ENCODE measurements around the gene GDPD5. TPM values are rescaled to one million over a fixed set of nuclear protein-coding genes. Genes with fewer than 3 reads are reported as not detected.

Gene GDPD5
- total RNA-seq, 1 donor from 2014 or later: 18.3 TPM

DNA sequence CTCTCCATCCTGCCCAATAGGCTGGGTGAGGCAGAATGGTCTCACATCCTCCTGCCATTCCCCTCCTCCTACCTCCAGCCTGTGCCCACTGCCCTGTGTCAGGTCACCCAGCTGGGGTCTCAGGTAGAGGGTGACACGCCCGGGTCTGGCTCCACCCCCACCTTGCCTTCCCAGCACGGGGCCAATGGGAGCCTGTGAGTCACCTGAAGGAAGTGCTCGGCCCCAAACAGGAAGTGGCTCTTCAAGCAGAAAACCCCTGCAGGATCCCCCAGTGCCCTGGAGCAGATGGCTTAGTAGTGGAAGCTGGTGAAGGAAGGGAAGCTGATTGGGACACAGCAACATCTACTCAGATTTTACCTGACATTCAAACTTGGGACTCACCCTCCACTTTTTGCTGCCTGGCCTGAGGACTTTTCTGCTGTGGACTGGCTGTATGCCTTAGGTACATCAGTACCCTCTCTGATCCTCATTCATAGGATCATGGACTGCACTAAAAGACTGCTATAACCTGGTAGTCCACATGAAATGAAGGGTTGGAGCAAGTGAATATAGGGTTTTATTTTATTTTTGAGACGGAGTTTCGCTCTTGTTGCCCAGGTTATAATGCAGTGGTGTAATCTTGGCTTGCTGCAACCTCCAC lies 33.4 kb downstream of the GDPD5 start:
- DNase-seq (ENCODE audit: low read depth): no peak

DNA sequence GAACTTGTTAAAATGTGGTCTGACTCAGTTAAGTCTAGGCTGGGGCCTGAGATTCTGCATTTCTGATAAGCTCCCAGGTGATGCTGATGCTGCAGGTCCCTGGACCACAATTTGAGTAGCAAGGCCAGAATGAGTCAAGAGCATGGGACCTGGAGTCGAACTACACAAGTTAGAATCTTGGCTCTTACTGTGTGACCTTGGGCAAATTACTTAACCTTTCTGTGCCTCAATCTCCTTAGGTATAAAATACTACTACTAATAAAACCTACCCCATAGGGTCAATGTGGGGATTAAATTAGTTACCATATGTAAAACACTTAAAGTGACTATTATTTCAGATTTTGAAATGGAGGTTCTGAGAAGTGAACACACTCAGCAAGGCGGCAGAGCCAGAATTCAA lies 34.3 kb downstream of the GDPD5 start:
- no peak for DNase-seq (ENCODE audit: low read depth)

DNA sequence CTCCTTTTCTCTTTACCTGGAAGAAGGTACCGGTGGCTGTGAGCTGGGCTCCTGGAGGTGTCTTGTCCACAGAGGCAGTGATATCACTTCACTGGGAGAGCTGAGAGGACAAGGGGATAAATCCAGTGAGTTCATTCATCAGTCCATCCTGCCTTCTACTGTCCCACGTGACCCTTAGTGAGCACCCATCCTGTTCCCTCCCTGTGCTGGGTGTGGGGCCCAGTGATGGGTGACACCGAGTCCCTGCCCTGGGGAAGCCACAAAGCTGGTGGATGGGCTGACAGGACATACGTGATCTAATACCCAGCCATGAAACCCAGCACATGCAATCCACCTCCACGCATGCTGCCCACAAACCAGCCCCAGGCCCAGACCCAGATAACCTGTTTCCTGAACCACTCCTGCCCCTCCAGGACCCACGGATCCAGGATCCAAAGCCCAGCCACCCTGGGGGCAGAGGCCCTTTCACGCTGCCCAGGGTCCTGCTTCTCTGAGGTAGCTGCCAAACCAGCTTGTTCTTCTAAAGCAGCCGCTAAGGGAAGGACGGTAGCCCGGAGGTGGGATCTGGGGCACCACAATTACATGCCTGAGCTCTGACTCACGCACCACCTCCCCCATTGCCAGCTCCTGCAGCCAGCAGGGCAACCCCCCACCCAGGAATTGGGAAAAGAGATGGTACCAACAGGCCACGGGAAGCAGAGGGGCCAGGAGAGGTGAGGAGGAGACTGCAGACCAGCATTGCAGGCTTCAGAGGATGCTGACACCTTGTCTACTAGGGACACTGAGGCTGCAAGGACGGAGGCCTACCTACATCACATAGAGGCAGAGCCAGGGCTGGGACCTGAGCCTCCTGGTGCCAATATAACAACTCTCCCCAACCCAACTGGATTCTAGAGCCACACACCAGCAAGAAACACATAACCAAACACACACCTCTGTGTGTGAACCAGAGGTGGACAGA lies 35.2 kb downstream of the GDPD5 start:
- peak; percentile 41 for DNase-seq (ENCODE audit: low read depth)

DNA sequence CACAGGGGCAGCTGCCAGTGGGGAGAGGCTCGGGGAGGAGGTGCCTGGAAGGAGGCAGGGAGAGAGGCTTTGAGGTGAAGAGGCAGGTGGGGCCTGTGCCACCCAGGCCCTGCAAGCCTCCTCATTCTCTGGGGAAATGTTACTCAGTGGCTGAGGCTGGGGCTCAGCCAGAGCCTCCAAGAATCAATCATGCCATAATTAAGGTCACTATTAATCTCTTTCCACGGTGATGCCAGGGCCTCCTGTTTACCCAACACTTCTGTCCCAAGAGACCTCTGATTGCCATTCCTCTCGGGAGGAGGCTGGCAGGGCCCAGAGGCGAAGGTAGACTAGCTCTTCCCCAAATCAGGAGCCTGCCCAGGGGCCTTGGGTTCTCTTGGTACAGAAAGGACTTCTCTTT lies 38.4 kb downstream of the GDPD5 start:
- no peak for DNase-seq (ENCODE audit: low read depth)

DNA sequence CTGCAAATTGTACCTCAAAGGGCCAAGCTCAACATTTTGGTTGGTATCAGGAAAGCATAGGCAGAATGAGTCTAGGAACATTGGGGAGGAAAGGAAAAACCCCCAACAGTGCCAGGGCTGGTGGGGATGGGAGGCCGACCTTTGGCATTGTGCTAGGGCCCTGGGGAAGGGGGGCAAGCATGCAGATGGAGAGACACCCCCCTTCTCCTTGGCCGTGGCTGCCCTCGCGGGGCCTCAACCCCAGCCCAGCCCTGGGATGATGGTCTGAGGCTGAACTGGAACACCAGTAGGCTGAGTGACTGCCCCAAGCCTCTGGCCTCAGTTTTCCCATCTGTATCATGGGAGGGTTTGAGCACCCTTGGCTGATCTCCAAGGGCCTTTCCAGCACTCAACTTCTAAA lies 40.0 kb downstream of the GDPD5 start:
- no peak for DNase-seq (ENCODE audit: low read depth)

DNA sequence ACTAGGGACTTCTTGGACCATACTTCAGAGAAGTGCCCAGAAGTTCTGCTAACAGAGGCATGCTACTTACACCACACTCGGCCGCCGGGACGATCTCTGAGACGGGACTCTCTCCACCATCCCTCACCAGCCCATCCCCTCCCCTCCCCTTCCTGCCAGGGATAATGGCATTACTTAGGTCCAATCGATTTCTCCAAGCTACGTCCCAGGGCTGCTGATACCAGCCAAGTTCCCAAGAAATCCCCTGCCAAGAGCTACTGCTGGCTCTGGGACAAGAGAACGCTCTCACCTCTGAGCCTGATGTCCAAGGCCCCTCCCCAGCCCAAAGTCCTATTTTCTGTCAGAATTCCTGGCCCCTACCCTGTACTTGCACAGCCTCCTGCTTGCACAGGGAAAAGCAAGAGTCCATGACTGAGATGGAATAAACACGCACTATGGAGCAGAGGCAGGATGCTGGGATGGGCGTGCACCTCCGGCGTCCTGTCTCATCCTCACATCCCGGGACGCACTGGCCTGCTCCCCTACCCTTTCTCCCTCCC lies 42.7 kb downstream of the GDPD5 start:
- DNase-seq (ENCODE audit: low read depth): no peak

DNA sequence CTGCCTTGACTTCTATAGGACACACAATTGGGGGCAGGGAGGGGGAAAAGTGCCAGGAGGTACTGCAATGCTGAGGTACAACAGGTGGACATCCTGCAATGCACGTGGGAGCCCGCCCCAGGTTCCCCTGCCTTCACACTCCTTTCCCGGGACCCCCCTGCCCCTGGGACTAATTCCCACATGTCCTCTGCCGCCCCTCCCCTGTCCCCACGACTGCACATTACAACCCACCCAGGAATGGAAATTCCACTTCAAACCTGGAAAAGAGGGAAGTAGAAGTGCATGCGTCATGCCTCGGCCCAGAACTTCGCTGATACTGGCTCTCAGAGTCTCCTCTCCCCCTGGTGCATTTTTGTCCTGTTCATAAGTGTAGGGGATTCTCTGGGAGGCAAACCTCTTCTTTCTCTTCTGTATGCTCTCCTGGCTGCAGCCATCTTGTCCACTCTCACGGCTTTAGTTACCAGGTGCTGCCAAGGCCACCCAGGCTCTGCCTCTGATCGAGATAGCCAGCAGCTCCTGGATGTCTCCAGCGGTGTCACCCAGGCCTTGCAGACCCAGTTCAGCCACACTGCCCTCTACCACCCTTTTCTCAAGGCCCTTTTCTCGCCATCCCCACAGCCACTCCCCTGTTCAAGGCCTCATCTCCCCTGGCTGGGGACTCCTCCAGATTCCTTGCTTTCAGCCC lies 43.7 kb downstream of the GDPD5 start:
- DNase-seq (ENCODE audit: low read depth): no peak

DNA sequence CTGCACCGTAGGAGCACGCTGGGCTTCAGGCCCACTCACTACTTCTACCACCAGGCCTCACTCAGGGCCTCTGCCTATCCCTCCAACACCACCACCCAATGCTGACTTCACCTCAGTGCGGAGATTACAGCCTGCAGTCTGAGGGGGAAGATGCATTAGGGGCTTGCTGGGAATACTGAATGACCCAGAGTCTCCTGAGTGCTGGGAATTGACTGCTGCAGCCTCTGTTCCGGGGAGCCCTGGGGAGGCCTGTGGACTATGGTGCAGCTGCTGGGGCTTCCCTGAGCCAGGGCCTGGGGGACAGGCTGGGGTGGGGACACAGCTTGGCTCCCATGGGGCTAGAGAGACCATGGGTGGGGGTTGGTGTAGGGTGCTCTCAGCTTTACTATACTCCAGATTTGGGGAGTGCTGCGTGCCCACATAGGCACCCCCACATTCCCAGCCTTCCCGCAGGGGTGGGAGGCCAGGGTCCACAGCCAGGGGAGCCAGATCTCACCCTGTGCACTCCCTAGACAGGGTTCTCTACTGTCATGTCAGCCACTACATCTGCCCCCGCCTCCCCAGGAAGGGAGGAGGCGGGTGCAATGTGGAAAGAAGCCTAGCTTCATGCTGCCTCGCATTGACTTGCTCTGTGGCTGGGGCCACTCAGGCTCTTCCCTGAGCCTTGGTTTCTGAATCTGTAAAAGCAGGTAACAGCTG lies 44.4 kb downstream of the GDPD5 start:
- no peak for DNase-seq (ENCODE audit: low read depth)

DNA sequence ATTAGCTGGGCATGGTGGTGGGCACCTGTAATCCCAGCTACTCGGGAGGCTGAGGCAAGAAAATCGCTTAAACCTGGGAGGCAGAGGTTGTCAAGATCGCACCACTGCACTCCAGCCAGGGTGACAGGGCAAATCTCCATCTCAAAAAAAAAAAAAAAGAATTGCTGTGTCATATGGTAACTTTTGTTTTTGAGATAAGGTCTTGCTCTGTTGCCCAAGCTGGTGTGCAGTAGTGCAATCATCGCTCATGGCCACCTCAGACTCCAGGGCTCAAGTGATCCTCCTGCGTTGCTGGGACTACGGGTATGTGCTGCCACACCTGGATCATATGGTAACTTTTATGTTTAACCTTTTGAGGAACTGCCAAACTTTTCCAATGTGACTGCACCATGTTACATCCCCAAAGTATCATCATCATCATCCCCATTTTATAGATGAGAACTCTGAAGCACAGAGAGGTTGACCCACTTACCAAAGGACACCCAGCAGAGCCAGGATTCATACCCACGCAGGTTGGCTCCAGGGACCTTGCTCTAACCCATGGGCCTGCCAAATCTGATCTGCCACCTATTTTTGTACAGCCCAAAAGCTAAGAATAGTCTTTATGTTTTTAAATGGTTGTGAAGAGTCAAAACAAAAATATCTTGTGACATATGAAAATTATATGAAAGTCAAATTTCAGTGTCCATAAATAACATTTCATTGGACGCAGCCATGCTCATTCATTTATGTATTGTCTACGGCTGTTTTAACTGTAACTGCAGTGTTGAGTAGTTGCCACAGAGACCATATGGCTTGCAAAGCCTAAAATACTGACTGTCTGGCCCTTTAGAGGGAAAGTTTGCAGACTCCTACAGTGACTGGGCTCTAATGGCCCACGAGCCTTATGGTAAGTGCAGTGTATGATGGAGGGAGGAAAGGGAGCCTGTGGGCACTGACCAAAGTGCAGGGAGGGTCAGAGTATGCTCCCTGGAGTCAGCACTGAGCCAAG lies 45.3 kb downstream of the GDPD5 start:
- DNase-seq (ENCODE audit: low read depth): no peak

DNA sequence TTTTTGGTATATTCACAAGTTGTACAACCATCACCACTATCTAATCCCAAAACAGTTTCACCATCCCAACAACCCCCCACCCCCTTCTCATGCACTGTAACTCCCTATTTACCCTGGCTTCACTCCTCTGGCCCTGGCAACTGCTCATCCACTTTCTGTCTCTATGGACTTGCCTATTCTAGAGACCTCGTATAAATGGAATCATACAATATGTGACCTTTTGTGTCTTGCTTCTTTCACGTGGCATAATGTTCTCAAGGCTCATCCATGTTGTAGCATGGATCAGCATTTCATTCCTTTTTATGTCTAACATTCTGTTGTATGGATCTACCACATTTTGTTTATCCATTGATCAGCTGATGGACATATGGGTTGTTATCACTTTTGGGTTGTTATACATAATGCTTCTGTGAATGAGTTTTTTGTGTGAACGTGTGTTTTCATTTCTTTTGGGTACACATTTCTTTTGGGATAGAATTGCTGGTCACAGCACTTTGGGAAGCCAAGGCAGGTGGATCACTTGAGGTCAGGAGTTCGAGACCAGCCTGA lies 46.1 kb downstream of the GDPD5 start:
- DNase-seq (ENCODE audit: low read depth): no peak

DNA sequence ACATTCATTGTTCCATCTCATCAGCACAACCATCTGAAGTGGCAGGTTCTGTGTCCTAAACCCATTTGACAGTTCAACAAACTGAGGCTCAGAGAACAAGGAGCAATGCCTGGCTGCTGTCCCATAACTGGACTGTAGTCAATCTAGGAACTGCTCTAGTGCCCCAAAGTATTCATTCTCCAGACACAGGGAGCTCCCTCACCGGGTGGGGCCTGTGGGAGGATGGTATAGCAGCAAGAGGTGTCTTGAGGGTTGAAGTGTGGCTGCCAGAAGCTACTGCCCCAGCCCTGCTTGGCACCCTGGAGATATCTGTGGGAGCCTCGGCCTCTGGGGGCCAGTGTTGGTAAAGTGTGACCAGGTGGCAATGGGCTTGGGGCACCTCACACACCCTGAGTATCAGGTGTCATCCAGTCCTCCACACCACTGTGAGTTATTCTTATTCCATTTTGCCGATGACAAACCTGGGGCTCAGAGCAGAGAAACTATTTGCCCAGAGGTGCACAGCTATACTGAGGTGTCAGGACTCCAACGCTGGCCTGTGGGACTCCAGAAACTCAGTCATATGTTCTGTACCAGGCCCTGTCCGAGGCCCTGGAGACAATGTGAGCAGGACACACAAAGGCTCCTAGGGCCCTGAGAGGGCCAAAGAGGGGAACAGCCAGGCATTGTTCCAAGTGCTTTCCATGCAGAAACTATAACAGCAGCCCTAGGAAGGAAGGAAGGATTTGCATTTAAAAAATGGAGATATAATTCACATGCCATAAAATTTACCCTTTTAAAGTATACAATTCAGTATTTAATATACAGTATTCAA lies 46.8 kb downstream of the GDPD5 start:
- no peak for DNase-seq (ENCODE audit: low read depth)

DNA sequence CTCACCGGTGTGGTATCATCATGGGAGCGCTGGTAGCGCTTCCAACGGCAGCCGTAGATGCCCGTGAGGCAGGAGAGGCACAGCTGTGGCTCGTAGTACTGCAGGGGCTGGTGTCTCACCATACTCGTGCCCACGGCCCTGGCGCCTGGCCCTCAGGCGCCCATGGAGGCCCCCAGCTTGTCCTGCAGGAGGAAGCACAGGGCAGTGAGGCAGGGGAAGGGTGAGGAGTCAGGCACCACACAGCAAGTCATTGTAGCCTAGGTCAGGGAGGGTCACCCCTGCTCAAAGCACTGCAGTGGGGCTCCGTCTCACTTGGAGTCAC lies 48.2 kb downstream of the GDPD5 start:
- no peak for DNase-seq (ENCODE audit: low read depth)

DNA sequence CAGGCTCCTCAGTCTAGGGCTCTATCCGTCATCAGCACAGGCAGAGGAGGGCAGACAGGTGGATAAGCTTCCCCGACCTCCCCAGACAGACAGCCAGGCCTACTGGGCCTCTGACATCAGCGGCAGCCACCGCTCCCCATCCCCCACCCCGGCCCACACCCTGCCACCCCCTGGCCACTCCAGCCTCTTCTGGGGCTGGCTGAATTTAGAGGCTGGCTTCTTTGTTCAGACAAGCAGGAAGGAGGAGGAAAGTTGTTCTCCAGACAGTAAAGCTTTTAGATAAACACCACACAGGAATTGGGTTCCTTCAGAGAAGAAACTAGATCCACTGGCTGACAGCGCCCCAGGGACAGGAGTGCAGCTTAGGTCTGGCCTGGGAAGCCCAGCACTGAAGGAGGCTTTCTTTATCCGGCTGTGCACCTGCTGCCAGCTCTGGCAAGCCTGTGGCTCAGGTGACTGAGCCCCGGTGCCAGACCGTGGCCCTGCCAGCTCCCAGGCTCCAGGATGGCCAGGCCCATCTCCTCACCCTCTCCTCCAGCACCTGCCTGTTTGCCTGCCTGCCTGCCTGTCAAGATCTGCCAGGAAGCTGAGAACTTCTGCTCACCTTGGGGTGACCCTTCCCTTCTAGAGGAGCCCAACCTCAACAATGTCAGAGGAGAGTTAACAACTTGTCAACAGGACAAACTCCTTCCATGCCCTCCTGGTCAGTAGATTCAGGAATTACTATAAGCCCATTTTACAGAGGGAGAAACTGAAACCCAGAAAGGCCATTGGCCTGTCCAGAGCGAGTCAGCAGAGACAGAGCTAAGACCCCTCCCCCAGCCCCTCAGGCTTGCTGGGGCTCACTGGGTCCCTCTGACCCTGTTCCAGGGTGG lies 48.8 kb downstream of the GDPD5 start:
- DNase-seq (ENCODE audit: low read depth): peak; percentile 46

DNA sequence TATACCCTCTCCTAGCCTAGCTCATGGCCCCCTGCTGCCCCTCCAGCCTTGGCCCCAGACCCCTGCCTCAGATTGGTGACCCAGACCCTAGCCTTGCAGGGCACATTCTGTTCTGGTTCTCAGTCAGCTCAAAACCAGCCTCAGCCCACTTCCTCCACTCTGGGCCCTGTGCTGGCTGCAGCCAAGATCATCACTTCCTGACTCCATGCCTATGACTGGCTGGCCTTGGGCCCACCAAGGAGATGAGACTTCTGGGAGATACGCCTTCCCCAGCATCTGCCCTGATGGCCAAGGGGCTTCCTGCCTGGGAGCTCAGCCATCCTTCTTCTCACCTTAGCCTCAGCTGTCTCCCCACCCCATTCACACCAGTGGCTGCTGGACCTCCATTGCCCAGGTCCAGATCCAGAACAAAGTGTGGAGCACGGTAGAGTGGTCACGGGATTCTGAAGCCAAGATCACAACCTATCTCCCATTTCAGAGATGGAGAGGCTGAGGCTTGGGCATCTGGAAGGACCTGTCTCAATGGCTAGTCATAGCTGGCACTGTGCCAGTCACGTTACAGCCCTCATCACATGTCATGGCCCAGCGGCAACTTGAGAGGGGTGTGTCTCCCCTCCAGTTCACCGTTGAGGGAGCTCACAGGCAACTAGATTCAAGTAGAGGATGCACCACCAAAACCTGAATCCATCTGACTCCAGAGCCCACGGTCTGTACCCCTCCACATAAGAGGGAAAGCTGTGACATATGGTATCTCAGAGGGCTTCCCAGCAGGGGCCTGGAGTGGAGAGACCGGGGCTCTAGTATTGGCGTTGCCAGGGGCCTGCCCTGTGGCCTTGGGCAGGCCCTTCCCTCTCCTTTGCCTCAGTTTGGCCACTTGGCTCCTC lies 49.7 kb downstream of the GDPD5 start:
- peak; percentile 53 for DNase-seq (ENCODE audit: low read depth)

DNA sequence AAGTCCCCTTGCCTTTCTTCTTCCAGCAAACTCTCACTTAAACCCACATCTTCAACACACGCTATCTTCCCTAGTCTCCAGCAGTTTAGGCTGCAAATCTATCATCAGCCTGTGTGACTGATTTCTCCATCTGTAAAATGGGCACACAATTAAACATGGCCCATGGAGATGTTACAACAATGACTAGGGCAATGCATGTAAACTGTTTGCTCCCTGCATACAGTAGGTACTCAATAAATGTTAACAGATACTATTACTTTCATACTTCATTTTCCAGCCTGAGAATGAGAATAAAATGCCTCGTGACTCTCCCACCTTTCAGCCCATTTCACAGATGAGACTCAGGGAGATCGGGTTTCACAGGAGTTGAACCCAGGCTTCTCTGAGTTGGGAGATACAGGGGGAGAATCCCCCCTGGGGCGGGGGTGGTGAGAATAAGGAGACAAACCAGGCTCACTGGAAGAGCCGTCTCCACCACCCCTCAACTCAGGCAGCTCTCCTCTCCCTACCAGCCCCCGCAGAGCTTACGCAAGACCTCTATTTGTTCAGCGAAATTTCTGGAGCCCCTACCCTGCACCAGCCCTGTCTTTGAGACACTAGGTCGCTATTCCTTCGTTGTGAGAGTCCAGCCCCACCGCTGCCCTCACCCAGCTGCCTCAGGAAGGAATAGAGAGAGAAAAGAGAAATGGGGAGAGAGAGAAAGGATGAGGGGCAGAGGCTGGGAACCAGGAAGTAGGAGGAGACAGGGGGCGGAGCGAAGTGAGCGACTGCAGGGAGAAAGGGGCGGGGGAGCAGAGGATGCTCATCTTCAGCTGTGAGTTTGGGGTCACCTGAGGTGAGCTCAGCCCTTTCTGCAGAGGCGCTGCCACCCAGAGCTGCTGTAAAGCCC lies 50.6 kb downstream of the GDPD5 start:
- no peak for DNase-seq (ENCODE audit: low read depth)

DNA sequence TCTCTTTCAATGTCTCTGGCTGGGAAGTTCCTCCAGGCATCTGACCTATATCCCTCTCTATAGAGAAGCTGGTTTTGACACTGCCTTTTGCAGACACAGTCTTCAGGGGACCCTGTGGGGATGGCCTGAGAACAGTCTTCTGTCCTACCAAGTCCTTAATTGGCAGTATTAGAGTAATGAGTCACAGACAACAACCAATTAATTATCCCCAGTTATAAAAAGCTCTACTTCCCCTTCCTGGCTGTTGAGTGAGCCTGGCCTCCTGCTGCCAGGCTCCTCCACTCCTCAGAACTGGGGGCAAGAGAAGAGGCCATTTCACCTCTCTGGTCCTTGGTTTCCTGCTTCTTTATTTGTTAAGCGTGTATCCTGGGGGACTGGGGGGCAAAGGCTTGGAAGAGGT lies 51.5 kb downstream of the GDPD5 start:
- no peak for DNase-seq (ENCODE audit: low read depth)

All from myocyte (in vitro differentiated cells).